Activated CD8-positive, alpha-beta memory T cell treated with anti-CD3 and anti-CD28 coated beads, Interleukin-2, amount 50 U/mL, for 1 hour (primary cell): Measurements from ENCODE around the gene POLR3K.

Experiments
- DNase-seq: peaks from one replicate; pipeline ENCODE4 v3.0.0-alpha.2; 2020; ENCODE audit errors: extremely low read depth

The POLR3K gene

DNA sequence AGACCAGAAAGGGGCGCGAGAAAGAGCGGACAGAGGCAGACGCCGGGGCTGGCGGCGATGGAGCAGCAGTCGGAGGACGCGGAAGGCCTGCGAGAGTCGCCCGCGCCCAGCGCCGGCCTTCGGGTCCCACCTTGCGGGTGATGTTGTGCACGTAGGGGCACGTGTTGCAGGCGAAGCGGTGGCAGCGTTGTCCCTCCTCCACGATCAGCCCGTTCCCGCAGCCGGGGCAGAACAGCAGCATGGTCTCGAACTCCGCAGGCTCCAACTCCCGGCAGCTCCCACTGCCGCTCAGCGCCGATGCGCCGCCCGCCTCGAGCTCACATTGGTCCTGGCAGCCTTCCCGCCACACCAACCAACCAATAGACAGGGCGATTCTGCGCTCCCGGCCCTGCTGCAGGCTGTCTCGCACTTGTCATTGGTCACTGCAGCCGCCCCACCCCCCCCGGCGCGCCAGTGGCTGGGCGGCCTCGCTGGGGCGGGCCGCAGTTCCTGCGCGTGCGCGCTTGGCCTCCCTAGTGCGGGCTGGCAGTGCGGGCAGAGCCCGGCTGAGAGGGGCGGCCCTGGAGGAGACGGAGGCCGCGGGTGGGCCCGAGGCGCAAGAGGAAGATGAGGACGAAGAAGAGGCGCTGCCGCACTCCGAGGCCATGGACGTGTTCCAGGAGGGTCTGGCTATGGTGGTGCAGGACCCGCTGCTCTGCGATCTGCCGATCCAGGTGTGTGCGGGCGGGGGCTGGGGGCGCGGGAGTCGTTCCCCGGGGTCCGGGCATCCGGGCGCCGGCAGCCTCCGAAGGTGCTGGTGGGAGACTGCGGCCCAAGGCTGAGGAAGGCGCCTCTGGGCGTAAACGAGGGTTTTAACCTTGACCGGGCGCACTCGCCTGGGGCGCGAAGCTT lies at the start of gene POLR3K, which contains the start of gene SNRNP25:
POLR3K (minus strand) TSS at position 263 of the 891 bp plus-strand sequence; CDS start at position 241, 22 bp downstream.
SNRNP25 (plus strand) TSS at position 483 of the 891 bp plus-strand sequence; CDS start at position 672, 189 bp downstream.
- DNase-seq, result peak; percentile 94

DNA sequence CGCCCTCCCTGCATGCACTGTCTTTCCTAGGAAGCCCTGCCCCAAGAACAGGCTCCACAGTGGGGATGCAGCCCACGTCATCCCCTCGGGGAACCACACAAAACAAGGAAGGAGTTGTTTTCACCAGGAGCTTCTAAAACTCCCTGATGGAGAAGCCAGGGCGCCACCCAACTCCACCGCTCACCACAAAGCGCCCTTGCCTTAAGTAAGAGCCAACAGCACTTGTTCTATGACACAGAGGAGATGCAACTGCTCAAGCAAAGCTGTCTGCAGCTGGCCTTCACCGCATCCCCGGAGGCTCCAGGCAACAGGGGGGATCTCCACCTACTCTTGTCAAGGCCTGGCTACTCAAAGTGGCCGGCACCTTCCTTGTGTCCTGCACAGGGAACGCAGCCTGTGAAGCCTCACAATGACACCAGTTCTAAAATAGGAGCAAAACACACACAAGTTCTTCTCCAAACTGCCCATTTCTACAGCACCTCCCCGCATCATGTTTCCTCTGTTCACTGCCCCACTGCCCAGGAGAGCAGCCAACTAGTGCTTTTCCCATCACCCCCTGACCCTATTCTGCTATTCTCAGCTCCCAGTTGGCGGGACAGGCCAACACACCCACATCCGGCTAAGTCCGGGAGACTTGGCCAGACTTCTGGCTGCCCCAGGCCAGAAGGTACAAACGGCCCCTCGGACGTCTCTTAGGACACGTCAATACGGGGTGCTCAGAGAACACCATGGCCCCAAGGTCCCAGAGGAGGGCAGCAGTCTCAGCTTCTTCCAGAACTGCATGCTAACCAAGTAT lies 48.9 kb upstream of the POLR3K start:
- no peak for DNase-seq

DNA sequence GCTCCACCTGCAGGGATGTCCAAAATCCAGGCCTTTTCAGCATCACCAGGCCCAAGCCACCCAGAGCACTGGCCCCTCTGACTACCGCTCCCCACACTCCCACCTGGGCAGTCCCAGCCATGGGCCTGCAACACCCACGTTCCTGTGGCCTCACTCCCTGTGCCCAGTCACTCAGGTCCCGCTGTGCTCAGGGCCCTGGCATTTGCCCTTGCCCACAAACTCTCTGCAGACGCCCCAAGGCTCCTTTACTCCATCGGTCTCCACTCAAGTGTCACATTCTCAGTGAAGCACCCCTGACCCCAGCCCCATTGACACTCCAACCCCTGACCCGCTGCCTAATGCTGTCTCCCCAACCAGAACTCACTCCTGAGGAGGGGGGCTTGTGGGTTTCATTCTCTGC lies 48.2 kb upstream of the POLR3K start:
- DNase-seq, result no peak

DNA sequence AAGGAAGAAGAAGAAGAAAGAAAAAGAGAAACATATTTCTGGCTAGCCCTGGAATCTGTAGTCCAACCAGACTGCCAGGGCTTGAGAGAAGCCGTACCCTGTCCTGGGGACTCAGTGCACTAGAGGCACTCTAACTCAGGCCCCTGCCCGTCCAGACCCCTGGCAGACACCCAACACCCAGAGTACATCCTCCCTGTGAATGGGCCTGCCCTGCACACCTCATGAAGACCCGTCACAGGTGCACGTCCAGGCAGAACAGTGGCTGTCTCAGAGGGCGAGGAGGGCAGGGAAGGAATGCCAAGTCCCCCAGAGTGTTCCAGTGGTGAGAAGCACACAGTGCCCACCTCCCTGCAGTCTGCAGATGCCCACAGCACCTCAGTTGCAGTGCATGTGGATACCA lies 47.6 kb upstream of the POLR3K start:
- DNase-seq, result no peak

DNA sequence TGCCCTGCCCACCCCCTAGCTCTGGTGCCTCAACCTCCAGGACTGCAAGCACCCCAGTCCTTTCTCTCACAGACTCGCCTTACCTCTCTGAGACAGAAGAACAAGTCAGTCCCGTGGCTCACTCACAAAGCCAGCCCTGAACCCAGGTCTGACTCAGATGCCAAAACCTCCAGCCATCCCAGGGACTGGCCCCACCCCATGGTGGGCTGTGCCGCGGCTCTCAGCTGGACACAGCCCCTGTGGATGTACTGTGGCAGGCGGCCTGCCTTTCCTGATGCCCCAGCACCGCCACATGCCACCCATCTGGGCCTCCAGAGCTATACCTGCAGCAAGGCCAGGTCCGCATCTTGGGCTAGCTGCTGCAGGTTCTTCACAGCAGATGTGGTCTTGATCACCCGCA lies 44.4 kb upstream of the POLR3K start:
- no peak for DNase-seq

DNA sequence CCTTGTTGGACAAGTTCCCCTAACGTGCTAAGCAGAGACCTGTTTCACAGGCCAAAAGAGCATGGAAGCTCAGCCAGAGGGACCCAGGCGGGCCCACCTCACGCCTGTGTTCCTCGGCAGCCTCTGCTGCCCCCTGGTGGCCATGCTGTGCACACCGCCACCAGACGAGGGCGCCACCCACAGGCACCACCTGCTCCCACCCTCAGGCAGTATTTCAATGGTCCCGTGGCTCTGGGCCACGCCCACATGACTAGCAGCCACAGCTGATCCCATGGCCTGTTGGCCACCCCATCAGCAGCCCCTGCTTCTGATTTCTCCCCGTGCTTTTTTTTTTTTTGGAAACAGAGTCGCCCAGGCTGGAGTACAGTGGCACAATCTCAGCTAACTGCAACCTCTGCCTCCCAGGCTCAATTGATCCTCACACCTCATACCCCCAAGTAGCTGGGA lies 43.5 kb upstream of the POLR3K start:
- peak; percentile 66 for DNase-seq

DNA sequence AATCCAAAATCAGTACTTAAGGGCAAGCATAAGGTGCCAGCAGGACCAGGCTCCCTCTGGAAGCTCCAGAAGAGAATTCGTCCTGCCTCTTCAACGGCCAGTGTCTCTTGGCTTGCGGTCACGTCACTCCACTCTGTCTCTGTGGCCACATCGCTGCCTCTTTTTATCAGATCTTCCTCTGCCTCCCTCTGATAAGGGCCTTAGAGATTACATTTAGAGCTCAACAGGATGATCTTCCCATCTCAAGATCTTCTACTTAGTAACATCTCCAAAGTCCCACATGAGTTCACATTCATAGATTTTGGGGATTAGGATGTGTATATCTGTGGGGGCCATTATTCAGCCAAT lies 41.5 kb upstream of the POLR3K start:
- no peak for DNase-seq

DNA sequence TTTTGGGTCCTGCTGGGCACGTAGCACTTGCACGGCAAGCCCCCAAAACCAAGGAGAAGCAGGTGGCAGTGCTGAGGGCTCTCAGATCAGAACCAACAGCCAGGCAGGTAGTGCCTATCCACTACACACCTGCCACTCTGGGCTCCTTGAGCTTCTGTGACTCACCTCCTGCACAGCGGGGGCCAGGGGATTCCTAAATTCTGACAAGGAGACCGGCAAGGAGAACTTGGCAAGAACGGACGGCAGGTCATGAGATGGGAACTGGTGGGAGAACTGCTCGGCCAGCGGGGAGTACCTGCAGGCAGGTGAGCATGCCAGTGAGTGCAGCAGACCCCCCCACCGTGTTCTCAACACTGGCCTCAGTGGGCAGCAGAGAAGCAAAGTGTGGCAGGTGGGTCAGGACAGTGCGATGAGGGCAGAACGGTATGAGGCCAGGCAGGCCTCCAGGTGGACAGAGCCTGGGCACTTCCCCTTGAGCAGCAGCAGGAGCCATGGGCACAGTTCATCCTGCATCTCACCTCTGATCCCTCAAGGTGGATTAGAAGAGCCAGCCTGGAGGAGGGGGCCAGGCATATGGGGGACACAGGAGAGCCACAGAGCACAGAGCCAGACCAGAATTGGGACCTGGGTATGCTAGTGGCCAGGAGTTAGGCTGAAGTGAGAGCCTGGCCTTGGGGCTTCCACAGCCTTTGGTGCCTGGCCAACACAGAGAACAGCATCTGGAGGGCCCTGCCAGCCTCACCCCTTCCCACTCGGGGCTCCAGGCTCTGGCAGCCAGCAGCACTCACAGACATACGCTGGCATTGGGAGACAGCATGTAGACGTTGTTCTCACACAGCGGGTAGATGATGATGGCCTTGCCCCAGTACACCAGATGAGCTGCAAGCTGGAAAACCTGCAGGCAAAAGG lies 39.3 kb upstream of the POLR3K start:
- DNase-seq, result no peak

DNA sequence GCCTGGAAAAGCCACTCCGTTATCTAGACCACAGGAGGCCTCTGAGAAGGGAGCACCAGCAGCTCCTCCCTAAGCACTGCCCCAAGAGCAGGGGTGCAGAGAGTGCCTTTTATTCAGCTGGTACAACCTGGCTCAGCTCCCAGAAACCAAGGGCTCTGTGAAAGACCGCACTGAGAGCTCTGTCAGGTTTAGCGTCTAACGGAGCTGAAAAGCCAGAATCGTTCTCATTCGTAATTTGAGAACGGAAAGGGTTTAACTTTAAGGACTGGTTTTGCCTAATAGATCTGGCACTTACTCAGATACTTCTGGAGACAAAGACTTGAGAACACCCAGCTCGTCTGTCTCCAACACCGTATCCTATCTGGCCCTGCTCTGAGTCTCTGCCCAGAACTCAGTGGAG lies 38.1 kb upstream of the POLR3K start:
- DNase-seq, result no peak

DNA sequence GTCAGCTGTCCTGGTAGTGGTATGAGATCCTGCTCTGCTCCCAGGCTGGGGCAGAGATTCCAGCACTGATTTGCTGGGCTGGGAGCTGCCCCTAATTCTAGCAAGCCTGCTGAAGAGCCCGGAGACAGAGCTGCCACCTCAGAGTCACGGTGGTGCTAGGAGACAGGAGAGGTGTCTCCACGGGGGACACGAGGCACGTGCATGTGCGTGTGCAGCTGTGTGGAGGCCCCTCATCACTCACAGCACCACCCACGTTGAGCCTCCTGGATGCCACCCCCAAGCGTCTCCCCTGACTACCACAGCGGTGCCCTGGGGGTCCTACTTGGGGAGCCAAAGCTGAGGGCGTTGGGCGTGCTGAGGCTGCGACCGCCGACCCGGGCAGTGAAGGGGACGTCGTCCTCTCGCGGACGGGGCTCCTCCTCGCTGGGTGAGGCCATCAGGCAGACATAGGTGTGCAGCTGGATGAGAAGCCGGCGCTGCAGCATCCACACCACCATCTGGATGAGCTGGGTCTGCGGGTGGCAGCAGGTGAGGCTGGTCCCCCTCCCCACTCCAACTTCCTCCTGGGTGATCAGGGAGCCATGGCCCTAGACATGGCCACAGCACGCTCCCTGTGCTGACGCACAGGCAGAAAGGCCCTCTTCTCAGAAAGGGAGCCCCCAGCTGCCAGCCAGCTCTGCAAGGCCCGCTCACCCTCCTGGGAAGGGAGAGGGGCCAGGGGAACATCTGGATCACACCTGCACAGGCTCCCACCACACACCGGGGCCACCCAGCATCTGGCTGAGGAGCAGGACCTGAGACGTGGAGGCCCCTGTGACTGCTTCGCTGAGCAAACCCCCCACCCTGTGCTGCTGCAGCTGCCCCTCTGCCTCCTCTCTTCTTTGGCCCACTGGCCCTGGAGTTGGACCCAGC lies 36.2 kb upstream of the POLR3K start:
- DNase-seq, result no peak

DNA sequence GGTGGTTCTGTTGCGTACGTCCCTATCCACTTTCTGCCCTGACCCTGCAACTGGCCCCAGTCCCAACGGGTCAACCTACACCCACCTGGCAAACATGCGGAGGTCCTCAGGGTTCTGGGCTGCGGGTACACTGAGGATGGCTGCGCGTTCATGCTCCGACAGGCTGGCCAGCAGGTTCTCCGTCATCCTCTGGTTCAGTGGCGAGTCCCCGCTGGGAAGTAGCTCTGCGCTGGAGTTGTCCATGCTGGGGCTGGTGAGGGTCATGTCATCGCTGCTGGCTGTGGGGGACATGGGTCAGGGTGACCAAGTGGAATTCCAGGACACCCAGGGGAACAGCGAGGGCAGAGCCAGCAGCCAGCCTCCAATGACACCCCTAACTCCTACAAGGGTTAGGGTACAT lies 35.2 kb upstream of the POLR3K start:
- DNase-seq, result no peak

DNA sequence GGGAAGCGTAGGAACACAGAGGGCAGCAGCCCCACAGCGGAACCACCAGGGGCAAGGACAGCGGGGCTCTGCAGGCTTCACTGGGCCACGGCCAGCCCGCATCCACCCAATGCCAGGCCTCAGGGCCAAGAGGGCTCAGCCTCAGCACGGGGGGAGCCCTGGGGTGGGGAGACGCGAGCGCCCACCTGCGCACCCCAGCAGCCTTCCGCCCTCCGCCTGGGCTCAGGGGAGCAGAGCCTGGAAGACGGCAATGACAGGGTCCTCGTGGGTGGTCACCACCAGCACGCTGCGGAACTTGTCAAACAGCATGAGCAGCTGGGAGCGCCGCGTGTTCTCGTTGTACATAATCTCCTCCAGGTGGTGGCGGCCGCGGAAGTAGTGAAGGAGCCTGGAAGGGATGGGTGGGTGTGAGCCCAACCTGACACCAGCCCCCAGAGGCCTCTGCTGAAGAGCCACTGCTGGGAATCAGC lies 33.1 kb upstream of the POLR3K start:
- no peak for DNase-seq

DNA sequence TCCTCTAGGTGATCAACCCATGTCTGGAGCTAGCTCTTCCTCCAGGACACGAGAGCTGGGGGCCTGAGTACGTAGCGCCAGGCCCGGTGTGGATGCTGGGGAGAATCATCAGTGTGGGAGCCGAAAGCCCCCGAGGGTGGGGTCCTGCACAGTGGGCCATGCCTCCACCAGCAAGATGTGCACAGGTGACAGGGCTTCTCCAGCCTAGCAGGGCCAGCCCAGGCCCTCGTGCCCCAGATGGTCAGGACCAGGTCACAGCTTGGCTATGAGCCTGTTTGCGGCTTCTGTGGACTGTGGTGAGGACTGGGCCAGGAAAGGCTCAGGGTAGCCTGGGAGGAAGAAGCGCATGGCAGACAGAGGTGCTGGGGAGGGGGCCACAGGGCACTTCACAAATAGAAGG lies 32.5 kb upstream of the POLR3K start:
- DNase-seq, result no peak

DNA sequence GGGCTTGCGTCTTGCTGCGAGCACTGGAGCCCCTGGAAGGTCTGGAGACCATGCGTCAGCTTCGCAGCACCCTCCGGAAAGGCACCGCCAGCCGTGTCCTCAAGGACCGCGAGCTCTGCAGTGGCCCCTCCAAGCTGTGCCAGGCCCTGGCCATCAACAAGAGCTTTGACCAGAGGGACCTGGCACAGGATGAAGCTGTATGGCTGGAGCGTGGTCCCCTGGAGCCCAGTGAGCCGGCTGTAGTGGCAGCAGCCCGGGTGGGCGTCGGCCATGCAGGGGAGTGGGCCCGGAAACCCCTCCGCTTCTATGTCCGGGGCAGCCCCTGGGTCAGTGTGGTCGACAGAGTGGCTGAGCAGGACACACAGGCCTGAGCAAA lies 32.0 kb upstream of the POLR3K start:
- no peak for DNase-seq

DNA sequence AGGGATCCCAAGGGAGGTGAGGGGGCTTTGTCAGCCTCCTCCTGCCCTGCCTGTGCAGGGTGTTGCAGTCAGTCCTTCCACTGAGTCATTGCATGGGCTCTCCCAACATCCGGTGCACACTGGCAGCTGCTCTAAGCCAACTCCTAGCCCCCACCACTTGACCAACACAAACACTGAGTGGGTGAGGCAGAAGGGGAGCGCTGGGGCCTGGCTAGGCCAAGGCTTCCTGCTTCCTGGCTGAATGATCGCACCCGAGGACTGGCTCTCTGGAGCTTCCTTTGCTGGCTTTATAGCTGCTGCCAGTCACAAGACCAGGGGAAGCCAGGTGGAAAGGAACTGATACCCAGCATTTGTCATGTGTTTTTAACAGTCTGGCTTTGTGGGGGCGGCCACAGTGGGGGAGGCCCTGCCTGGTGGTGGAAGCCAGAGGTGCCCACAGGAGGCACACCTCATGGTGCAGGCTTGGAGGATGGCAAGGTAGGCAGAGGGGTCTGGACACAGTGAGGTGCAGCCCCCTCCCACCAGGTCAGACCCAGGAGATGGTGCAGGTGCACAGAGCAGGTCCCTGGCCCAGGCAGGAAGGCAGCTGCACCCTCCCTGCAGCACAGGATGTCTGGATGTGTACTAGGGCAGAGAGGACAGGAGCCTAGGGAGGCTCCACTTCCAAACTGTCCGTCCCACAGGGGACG lies 31.5 kb upstream of the POLR3K start:
- DNase-seq, result no peak

DNA sequence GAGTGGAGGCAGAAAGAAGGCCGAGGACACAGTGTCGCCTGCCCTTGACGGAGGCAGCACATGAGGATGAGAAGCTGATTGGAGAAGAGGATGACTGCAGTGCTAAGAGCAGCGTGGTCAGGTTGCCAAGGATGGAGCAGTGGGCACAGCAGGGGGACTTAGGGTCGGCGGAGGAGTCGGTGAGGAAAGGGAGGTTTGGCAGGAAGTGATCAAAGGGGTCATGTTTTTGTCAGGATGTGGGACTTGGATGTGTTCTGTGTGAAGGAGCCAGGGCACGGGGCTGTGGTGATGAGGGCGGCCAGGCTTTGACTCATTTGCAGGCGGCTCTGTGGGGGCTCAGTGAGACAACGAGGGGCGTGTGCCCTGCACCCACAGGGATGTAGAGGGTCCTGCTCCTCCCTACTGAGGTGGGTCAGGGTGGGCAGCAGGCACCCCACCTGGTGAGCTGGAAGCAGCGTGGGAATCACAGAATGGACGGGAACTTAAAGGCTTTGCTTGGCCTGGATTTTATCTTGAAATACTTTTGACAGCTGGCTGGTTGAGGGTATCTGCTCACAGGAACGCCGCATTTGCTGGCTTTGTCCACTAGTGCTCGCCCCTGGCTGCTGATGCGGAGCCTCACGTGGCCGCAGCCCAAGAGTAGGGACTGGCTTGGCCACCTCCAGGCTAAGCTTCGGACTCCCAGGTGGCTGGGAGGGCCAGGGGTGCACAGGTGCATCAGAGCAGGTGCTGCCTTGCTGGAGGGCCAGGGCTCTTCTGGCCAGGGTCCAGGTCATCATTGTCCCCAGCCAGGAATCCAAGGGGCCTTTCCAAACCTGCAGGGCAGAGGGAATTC lies 30.6 kb upstream of the POLR3K start:
- no peak for DNase-seq

DNA sequence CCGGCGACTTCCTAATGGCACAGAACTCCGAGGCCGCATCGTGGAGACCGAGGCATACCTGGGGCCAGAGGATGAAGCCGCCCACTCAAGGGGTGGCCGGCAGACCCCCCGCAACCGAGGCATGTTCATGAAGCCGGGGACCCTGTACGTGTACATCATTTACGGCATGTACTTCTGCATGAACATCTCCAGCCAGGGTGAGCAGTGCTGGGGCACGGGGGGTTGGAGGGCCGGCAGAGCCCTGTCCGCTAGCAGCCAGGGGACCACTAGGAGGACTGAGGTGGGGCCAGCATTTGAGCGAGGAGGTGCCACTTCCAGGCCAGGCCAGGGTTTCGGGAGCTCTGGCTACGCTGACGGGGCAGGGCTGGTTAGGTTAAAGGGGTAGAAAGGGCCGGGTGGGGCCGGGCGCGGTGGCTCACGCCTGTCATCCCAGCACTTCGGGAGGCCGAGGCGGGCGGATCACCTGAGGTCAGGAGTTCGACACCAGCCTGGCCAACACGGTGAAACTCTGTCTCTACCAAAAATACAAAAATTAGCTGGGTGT lies 29.7 kb upstream of the POLR3K start:
- DNase-seq, result no peak

DNA sequence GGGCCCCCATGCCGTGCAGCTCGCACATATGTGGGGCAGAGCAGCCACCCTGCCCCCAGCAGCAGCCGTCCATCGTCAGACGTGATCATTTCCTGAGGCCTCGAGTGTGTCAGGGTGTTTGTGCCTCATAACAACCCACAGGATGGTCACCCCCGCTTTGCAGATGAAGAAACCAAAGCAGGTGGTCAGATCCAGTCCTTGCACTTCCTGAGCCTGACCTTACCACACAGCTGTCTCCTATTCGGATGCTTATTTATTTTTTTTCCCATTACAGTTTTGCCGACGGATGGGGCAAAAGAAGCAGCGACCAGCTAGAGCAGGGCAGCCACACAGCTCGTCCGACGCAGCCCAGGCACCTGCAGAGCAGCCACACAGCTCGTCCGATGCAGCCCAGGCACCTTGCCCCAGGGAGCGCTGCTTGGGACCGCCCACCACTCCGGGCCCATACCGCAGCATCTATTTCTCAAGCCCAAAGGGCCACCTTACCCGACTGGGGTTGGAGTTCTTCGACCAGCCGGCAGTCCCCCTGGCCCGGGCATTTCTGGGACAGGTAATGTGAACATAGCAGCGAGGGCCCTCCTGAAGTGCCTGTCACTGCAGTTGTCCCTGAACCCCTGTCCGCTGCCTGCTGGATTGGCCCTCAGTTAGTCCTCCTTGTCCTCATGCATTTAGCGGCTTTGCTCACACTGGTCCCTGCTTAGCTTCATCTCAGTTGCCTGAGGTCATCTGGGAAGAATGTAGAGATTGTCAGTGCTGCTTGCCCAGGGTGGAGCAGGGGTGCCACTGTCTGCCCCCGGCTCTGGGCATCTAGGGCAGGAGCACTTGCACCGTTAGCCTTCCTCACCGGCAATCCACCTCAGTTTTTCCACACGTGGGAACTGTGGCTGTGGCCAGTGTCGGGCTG lies 26.0 kb upstream of the POLR3K start:
- no peak for DNase-seq
